IPS-NIHi11 (cell line): ENCODE data around the gene SLC19A1.

ENCODE experiments used
- DNase-seq: peaks from one replicate; pipeline ENCODE4 v3.0.0; 2012; ENCODE audit warnings: mixed read lengths, low spot score

Gene SLC19A1

GRCh38 chr21:45478115-45478801 lies 64.0 kb downstream of the SLC19A1 start:
- peak; percentile 92 for DNase-seq

GRCh38 chr21:45477176-45478114 lies 64.8 kb downstream of the SLC19A1 start:
- DNase-seq, result no peak

DNA sequence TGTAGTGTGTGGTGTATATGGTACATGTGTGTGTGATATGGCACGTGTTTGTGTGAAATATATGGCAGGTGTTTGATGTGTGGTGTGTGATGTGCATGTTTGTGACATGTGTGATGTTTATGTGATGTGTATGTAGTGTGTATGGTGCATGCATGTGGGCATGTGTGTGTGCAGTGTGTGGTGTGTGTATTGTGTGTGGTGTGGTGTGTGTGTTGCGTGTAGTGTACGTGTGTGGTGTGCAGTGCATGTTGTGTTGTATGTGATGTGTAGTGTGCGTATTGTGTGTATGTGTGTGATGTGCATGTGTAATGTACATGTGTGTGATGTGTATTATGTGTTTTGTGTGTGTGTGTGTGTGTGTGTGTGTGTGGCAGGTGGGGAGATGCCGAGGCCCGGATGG lies 65.7 kb downstream of the SLC19A1 start:
- no peak for DNase-seq

DNA sequence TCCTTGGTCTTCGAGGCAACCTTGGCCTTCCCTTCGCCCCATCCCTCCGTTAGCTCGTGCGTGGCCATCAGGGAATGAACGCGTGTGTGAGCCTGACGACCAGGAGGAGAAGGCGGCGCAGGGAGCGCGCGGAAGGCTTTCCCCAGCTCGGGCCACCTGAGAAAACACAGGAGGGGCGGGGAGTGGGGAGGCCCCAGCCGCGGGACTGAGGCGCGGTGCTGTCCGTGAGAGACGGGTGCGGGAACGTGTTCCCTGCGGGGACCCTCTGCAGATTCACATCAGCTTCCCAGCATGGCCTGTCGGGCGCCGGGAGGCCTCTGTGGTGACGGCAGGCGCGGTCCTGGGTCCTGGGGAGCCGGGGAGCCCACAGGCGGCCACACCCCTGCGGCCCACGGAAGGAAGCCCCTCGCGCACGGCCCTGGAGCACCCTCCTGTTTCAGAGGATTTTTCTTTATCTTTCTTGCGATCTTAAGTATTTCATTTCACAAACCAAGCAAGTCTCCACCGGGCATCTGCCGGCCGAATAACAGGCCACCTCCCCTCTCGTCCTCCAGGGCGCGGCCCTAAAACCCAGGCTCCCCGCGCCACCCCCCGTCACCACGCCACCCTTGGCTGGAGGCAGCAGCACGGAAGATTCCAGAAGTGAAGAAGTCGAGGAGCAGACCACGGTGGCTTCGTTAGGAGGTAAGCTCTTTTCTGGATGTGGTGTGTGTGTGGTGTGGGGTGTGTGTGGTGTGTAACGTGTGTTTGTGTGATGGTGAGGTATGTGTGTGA lies 66.3 kb downstream of the SLC19A1 start:
- DNase-seq, result no peak

GRCh38 chr21:45475004-45475685 lies 67.1 kb downstream of the SLC19A1 start:
- no peak for DNase-seq

DNA sequence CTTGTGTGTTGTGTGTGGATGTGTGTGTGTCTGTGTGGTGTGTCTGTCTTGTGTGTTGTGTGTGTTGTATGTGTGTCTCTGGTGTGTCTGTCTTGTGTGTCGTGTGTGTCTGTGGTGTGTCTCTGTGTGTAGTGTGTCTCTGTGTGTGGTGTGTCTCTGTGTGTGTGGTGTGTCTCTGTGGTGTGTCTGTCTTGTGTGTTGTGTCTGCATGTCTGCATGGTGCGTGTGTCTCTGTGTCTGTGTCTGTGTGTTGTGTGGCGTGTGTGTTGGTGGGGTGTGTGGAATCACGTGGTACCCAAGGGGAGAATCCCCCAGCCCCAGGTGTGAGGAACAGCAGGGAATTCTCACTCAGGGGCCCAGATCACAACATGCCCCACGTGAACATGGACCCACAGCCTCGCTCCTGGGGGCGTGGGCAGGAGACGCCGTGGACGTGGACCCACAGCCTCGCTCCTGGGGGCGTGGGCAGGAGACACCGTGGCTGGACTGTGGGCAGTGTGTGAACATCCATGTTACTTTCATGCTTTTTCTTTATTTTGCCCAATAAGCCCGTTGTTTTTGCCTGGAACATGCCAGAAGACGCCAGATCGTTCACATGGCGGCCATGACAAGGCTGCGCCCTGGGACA lies 67.8 kb downstream of the SLC19A1 start:
- DNase-seq, result no peak

GRCh38 chr21:45473496-45474322 lies 68.5 kb downstream of the SLC19A1 start:
- no peak for DNase-seq

DNA sequence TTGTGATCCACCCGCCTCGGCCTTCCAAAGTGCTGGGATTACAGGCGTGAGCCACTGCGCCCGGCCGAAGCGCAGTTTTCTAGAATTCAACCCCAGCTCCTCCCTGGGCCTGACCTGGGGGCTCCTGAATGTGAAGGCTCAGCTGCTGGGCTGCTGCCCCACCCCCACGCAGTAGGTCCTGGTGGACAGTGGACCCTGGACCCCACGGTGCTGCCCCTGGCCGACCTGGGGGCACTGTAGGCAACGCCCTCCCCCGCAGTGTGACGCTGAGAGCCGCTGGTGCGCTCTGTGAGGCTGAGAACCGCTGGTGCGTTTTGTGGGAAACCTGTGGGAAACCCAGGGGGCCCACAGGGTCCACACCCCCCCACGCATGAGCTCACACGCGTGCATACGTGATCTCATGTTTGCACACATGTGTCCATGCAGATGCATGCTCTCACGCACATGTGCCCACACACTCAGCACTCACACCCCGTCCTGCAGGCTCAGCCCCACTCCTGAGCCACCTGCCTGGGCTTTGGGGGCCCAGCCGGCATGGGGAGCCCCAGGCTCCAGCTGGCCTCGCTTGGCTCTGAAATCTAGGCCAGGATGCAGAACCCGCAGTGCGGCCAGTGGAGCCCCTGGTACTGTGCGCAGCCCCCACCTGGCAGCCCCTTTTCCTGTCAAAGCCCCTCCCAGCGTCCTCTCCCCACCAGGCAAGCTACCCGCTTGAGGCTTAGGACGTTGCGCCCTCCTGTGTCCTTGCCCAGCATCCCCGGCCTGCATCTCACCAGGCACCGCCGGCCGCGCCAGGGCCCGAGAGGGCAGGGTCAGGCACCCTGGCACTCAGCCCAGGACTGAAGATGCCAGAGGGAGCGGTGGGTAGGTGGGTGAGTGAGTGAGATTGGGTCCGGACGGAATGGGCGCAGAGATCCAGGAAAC lies 69.5 kb downstream of the SLC19A1 start:
- DNase-seq, result no peak

DNA sequence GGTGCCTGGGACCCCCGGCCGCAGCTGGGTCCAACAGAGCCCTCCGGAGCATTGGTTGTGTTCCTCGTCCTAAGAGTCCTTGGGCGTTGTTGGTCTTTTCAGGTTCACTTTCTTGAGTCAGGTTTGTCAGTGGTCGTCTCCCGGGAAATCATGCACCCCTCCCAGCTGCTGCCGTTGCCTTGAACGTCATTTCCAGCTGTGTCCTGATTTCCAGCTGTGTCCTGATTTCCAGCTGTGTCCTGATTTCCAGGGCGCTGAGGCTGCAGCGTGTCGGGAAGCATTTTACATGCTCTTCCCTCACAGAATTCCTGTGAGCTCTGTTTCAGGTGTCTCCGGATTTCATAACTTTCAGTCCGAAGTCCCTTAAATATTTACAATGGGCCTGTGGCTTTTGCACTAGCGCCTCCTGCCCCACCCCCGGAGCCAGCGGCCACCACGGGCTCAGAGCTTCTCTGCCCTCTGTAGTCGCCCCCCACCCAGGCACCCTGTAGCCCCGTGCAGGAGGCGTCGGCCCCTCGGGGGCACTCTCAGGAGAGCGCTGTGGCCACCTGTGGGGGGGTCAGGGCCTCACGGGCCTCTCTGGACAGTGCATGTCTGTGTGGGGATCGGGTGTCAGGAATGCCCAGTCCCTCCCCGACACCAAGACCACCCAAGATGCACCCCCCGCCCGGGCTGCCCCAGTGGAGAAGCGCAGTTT lies 70.6 kb downstream of the SLC19A1 start:
- no peak for DNase-seq

DNA sequence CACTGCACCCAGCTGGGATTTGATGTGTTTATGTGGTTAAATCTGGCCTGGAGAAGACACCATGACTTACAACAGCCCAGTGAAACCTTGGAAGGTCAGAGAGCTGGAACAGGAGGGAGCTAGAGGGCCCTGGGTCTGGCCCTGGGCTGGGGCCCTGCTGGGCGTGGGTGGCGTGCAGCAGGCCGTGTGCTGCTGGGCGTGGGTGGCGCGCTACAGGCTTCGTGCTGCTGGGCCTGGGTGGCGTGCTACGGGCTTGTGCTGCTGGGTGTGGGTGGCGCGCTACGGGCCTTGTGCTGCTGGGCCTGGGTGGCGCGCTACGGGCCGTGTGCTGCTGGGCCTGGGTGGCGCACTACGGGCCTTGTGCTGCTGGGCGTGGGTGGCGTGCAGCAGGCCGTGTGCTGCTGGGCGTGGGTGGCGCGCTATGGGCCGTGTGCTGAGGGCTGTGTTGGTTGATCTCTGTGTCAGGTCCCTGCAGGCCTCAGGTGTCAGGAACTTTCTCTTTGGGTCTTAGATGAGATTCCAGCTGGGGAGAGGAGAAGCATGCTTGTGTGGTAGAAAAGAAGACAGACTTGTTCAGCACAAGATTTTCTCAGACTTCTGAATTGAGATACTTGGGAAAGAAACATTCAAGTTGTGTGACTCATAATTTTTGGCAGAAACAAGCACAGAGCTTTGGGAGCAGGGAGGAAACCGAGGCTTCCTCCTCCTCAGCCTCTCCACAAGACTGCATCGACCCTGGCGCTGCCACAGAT lies 71.3 kb downstream of the SLC19A1 start:
- DNase-seq, result no peak

DNA sequence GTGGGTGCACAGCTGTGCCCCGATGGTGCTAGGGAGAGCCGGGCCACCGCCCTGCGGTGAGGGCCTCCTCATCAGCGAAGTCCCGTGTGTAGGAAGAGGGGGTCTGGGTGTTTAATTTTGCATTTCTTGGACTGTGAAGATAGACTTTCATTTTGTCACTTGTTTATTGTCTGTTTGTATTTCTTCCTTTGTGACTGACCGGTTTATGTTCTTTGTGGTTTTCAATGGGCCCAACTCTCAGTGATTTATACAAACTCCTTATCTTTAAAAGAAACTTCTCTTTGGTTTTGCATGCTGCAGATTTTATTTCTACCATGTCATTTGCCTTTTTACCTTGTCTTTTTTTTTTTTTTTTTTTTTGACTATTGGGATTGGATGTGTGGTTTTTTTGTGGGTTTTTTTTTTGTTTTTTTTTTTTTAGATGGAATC lies 72.1 kb downstream of the SLC19A1 start:
- no peak for DNase-seq

GRCh38 chr21:45469273-45470086 lies 72.8 kb downstream of the SLC19A1 start:
- DNase-seq, result no peak

GRCh38 chr21:45468971-45469272 lies 73.3 kb downstream of the SLC19A1 start:
- no peak for DNase-seq

DNA sequence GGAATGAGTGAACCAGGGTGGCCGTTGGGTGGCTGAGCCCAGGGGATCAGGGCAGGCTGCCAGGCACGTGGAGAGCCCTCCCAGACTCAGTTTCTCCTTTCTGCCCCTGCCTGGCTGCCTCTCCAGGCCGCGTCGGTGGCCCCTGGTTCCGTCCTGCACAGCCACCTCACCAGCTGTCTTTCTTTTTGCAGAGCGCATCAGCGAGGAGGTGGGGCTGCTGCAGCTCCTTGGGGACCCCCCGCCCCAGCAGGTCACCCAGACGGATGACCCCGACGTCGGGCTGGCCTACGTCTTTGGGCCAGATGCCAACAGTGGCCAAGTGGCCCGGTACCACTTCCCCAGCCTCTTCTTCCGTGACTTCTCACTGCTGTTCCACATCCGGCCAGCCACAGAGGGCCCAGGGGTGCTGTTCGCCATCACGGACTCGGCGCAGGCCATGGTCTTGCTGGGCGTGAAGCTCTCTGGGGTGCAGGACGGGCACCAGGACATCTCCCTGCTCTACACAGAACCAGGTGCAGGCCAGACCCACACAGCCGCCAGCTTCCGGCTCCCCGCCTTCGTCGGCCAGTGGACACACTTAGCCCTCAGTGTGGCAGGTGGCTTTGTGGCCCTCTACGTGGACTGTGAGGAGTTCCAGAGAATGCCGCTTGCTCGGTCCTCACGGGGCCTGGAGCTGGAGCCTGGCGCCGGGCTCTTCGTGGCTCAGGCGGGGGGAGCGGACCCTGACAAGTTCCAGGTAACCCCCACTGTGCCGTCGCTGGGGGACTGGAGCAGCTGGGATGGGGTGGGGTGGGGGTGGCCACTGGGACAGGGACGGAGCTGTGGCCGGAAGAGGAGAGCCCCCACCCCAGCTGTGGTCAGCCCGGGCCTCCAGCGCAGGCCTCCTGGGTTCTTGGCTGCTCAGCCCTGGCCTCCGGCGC lies 73.9 kb downstream of the SLC19A1 start:
- no peak for DNase-seq

DNA sequence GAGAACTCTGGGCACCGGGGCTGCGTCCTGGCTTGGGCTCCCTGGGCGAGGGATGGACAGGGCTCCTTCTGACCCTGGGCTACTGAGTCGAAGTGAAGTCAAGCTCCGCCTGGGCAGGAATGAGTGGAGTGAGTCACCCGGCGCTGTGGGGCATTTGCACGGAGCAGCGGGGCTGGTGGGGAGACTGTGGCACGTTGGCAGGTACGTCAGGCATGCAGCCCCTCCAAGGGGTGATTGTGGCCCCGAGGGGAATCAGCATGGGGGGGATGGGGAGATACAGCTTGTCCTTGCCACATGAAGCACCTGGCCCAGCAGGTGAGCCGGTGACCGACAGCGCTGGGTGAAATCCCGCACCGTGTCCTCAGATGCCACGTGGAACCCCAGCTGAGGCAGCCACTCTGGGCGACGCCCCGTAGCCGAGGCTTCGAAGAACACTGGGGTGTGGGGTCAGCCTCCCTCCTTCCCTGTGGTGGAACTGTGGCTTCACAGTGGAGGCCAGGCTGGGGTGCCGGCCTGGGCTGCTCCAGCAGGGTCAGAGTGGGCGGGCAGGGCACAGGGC lies 74.9 kb downstream of the SLC19A1 start:
- DNase-seq, result no peak
